Keratinocyte (primary cell): ENCODE measurements around the gene ATP6V0A1. TPM values are rescaled to one million over a fixed set of nuclear protein-coding genes. Genes with fewer than 3 reads are reported as not detected.
A peak's percentile ranks its signal among the peaks of the same experiment; 100 is the strongest.

Experiments
- DNase-seq: peaks from one replicate; pipeline ENCODE4 v3.0.0-alpha.2; 2011; ENCODE audit warnings: low read depth, missing footprints, low spot score
- FAIRE-seq: peaks from 2 replicates; lab custom pipeline; 2011; peaks lifted over from hg19 to GRCh38; lab: Jason Lieb, UNC
- H2AFZ ChIP-seq: 2 replicates; pipeline ENCODE4 v1.6.0; 2012; ENCODE audit warnings: low read length, control low read depth, inconsistent platforms; ENCODE audit not compliant: control insufficient read depth
- H3K27ac ChIP-seq: 2 replicates; pipeline ENCODE4 v1.5.1; 2011; ENCODE audit warnings: low read length; ENCODE audit not compliant: control insufficient read depth, insufficient read depth
- H3K27me3 ChIP-seq: 3 replicates; pipeline ENCODE4 v1.6.0; 2011; ENCODE audit warnings: low read length; ENCODE audit not compliant: control insufficient read depth, insufficient read depth; ENCODE audit errors: extremely low read depth
- H3K36me3 ChIP-seq, 2 experiments: 2 replicates in 1 of 2; 3 replicates in 1 of 2; pipeline ENCODE4 v1.5.1; 2011; ENCODE audit warnings: low read length in 2 of 2, mild to moderate bottlenecking in 1 of 2; ENCODE audit not compliant: control insufficient read depth in 2 of 2, insufficient read depth in 2 of 2; ENCODE audit errors: extremely low read depth in 1 of 2
- H3K4me1 ChIP-seq: 3 replicates; pipeline ENCODE4 v1.5.1; 2011; ENCODE audit warnings: low read length; ENCODE audit not compliant: control insufficient read depth, insufficient read depth; ENCODE audit errors: extremely low read depth
- H3K4me2 ChIP-seq: 3 replicates; pipeline ENCODE4 v1.6.0; 2011; ENCODE audit warnings: low read depth, low read length; ENCODE audit not compliant: control insufficient read depth, insufficient read depth; ENCODE audit errors: extremely low read depth
- H3K4me3 ChIP-seq, 3 experiments: fragments of 200-600 bp in 1 of 3; sonication (generic) in 1 of 3; 2 replicates in 2 of 3; 3 replicates in 1 of 3; pipeline ENCODE4 v1.5.1; 2011 to 2016; ENCODE audit warnings: low read length in 3 of 3, mild to moderate bottlenecking in 3 of 3, control low read depth in 2 of 3, inconsistent platforms in 1 of 3, low read depth in 1 of 3, mixed read lengths in 1 of 3, mixed run types in 1 of 3, moderate library complexity in 1 of 3; ENCODE audit not compliant: control insufficient read depth in 2 of 3, insufficient read depth in 2 of 3; ENCODE audit errors: extremely low read depth in 1 of 3
- H3K79me2 ChIP-seq: 2 replicates; pipeline ENCODE4 v1.6.0; 2012; ENCODE audit warnings: low read length; ENCODE audit not compliant: control insufficient read depth, insufficient read depth
- H3K9ac ChIP-seq: 3 replicates; pipeline ENCODE4 v1.6.0; 2011; ENCODE audit warnings: low read length; ENCODE audit not compliant: control insufficient read depth, insufficient read depth; ENCODE audit errors: extremely low read depth
- H3K9me1 ChIP-seq: 3 replicates; pipeline ENCODE4 v1.6.0; 2011; ENCODE audit warnings: low read length; ENCODE audit not compliant: control insufficient read depth, insufficient read depth; ENCODE audit errors: extremely low read depth
- H3K9me3 ChIP-seq: 2 replicates; pipeline ENCODE4 v1.5.1; 2012; ENCODE audit warnings: low read depth, low read length; ENCODE audit not compliant: control insufficient read depth
- H4K20me1 ChIP-seq: 3 replicates; pipeline ENCODE4 v1.6.0; 2011; ENCODE audit warnings: low read length; ENCODE audit not compliant: control insufficient read depth, insufficient read depth; ENCODE audit errors: extremely low read depth
- EZH2 ChIP-seq: IDR thresholded peaks from one replicate; pipeline ENCODE4 v1.6.1; 2012; ENCODE audit warnings: inconsistent platforms, mild to moderate bottlenecking, low read length, moderate library complexity
- dilution Hi-C: fragments of 300-500 bp; cut with MboI; formaldehyde crosslinking; loops from one replicate; pipeline ENCODE4 v1.7.0; 2020; ENCODE audit warnings: low sequenced_read_pairs; ENCODE audit not compliant: extremely low pct_ligation_motif_present
- polyA plus RNA-seq, 5 experiments: library from polyadenylated mRNA; depleted of rRNA in 3 of 5; stranded (reverse) in 3 of 5; stranded (forward) in 1 of 5; unstranded in 1 of 5; fragments of >200 nt; gene quantifications; 1 replicate in 1 of 5; 2 replicates in 3 of 5; 3 replicates in 1 of 5; pipeline versions ENCODE4 v1.2.1 to v1.2.3, GENCODE V29; 2011 to 2012; ENCODE audit warnings: missing spikeins in 2 of 5, low read depth in 1 of 5, low replicate concordance in 1 of 5
- TF ChIP-seq, protein P1 (sequence below), 3 experiments: IDR thresholded peaks in 1 of 3; conservative IDR thresholded peaks in 1 of 3; optimal IDR thresholded peaks in 1 of 3; 2 replicates in 2 of 3; 3 replicates in 1 of 3; pipeline versions ENCODE3 to v1.5.1; 2011; ENCODE audit warnings: low read length in 3 of 3, mild to moderate bottlenecking in 3 of 3, moderate library complexity in 2 of 3, control low read depth in 1 of 3, inconsistent platforms in 1 of 3; ENCODE audit not compliant: insufficient read depth in 2 of 3; ENCODE audit errors: extremely low read depth in 1 of 3

ATP6V0A1 gene
- polyA plus RNA-seq, 1 donor (not counting 4 experiments of a cell fraction or from before 2014, with no cell fraction given): 24.0 TPM

DNA sequence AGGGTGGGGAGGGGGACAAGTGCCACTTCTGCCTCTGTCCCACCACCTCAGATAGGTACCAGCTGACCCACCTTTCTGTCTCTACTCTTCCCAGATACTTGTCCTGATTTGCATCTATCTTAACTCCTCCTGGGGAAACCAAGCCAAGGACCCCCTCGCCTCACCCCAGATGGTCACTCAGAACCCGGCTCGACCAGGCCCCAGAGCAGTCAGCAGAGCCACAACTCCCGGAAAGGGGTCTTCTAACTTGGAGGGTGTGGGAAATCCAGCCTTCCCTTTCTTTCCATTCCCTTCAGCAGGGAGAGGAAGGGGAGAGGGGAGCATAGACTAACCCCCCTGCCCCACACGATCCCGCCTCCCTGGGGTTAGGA lies 37.6 kb upstream of the ATP6V0A1 start:
- no peak for DNase-seq
- Histone ChIP-seq H3K9me1 (no peaks in the 10 kb centered on the region), H4K20me1 (peaks cover 37% of the 10 kb centered on the region), H3K4me2 (peak overlapping the region; percentile 80), H3K79me2 (peaks cover 69% of the 10 kb centered on the region), H3K36me3 (peaks cover 0 to 7% of the 10 kb centered on the region in 2 experiments), H3K27ac (peak overlapping the region; percentile 80), H3K4me3 (peak overlapping the region; percentile 92 to 97 (median 94)), H3K9ac (peak overlapping the region; percentile 90), H3K9me3 (no peaks in the 10 kb centered on the region), H3K4me1 (peaks cover 35% of the 10 kb centered on the region), H2AFZ (no peak overlapping the region), H3K27me3 (no peaks in the 10 kb centered on the region)
- no peak for FAIRE-seq
- TF ChIP-seq, protein P1, sequence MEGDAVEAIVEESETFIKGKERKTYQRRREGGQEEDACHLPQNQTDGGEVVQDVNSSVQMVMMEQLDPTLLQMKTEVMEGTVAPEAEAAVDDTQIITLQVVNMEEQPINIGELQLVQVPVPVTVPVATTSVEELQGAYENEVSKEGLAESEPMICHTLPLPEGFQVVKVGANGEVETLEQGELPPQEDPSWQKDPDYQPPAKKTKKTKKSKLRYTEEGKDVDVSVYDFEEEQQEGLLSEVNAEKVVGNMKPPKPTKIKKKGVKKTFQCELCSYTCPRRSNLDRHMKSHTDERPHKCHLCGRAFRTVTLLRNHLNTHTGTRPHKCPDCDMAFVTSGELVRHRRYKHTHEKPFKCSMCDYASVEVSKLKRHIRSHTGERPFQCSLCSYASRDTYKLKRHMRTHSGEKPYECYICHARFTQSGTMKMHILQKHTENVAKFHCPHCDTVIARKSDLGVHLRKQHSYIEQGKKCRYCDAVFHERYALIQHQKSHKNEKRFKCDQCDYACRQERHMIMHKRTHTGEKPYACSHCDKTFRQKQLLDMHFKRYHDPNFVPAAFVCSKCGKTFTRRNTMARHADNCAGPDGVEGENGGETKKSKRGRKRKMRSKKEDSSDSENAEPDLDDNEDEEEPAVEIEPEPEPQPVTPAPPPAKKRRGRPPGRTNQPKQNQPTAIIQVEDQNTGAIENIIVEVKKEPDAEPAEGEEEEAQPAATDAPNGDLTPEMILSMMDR (optimal IDR thresholded peaks at IDR 0.05 in 1 of 3, IDR thresholded peaks at IDR 0.05 in 1 of 3, conservative IDR thresholded peaks at IDR 0.05 in 1 of 3; ENCODE audit: extremely low read depth in 1 of 3, insufficient read depth in 2 of 3, low read length in 3 of 3): no peak
- no peak for TF ChIP-seq EZH2
- dilution Hi-C loops: no loop called here

DNA sequence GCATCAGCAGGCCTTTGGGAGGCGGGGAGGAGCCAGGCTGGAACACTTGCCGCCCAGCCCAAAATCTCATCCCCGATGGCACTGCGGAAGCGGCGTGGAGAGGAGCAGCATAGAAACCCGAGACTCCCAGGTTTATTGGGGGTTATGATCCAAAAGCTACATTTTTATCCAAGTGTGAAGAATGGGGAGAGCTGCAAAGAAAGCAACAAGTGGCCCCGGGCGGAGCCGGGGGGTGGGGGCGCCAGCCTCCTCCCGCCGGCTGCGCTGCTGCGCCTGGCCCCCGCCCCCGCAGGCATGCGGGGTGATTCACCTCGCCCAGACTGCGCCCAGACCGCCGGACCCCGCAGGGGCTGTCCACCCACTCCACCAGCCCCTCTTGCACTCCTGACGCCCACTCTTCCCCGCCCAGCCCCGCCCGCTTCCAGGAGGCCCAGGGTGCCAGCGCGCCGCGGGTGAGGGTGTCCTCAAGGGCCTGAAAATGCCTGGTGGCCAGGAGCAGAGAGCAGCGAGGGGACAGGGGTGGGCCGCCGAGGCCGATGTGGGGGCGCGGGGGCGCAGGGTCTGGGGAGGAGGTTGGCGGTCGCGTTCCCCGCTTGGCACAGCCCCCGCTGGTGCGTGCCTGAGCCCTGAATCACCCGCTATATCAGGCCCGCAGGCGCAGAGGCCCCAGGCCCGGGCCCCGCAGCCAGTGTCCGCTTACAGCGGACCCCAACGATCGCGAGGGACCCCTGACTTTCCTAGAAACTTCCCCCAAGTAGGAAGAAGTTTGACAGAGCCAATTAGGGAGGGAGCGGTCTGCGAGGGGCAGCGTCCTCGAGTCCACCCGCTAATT lies 37.0 kb upstream of the ATP6V0A1 start:
- H3K9me3 ChIP-seq: no peaks in the 10 kb centered on the region
- FAIRE-seq (no peak), DNase-seq (no peak)
- H3K4me2 ChIP-seq: peak overlapping the region; percentile 80
- H3K27ac ChIP-seq: peak overlapping the region; percentile 80
- no peak overlapping the region for H2AFZ ChIP-seq
- peak overlapping the region; percentile 92 to 97 (median 94) for H3K4me3 ChIP-seq
- peaks cover 35% of the 10 kb centered on the region for H3K4me1 ChIP-seq
- dilution Hi-C loops: no loop called here
- peaks cover 0 to 7% of the 10 kb centered on the region in 2 experiments for H3K36me3 ChIP-seq
- no peaks in the 10 kb centered on the region for H3K9me1 ChIP-seq
- peaks cover 63% of the 10 kb centered on the region for H3K79me2 ChIP-seq
- peaks cover 34% of the 10 kb centered on the region for H4K20me1 ChIP-seq
- no peak for TF ChIP-seq EZH2
- TF ChIP-seq, protein P1 (optimal IDR thresholded peaks at IDR 0.05 in 1 of 3, IDR thresholded peaks at IDR 0.05 in 1 of 3, conservative IDR thresholded peaks at IDR 0.05 in 1 of 3; ENCODE audit: extremely low read depth in 1 of 3, insufficient read depth in 2 of 3, low read length in 3 of 3): no peak
- peak overlapping the region; percentile 90 for H3K9ac ChIP-seq
- H3K27me3 ChIP-seq: no peaks in the 10 kb centered on the region
